Right ventricle myocardium inferior (tissue), 1 donor: ENCODE results near the gene ENPP4. TPM values are rescaled to one million over a fixed set of nuclear protein-coding genes. Genes with fewer than 3 reads are reported as not detected.

Experiments used
- ATAC-seq: fragments of 200-7000 bp; cut with Tn5 transposase; one replicate; pipeline ENCODE4 v1.9.1; 2020; ENCODE audit warnings: mild to moderate bottlenecking, moderate library complexity
- DNase-seq: peaks from one replicate; pipeline ENCODE4 v3.0.0; 2021; ENCODE audit errors: missing footprints
- intact Hi-C: fragments of 100-400 bp; cut with DNase I; formaldehyde crosslinking; loops from one replicate; pipeline ENCODE4 v1.11.0; 2022
- total RNA-seq: library from RNA; stranded (reverse); fragmentation: NEBNext Ultra II Directional; extraction: Animal tissue kit (Norgen Biotek cat#: 25700); gene quantifications from one replicate; pipeline ENCODE4 v1.2.1, GENCODE V29; 2021
- donor health status: DM: no; HTN: yes; CAD: no; lungs with severe emphysema.

The ENPP4 gene
- total RNA-seq, 1 donor from 2014 or later = 20.0 TPM

- no peak for ATAC-seq
- DNase-seq = no peak
- intact Hi-C loops = no loop called here
Observed at GRCh38 chr6:46186583-46186982, 56.8 kb downstream of the ENPP4 start.

DNA sequence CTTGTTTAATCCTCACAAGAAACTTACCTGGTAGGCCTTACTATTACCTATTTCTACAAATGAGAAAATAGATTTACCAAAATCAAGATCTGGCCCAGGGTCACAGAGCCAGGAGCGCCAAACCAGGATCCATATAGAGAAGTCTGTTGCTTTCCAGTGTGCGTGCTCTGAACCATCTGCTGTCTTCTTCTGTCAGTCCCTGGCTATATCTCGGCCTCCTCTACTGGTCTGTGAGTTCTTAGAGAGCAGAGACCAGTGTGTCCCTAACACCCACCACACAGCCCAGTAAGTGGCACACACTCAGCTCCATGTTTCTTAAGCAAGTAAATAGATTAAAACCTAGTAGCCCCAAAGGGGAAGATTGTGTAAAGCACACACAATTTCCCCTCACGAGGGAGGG, 59.9 kb downstream of the ENPP4 start:
- intact Hi-C loops = no loop called here
- no peak for ATAC-seq
- DNase-seq = no peak

GRCh38 chr6:46190889-46191288, 61.1 kb downstream of the ENPP4 start:
- peak; percentile 95 for ATAC-seq
- intact Hi-C loops = no loop called here
- DNase-seq = no peak

GRCh38 chr6:46191961-46192360, 62.2 kb downstream of the ENPP4 start:
- DNase-seq = no peak
- intact Hi-C loops = no loop called here
- ATAC-seq = no peak

Other genes with a start within 250 kb of the ENPP4 start
- 312 TPM for gene CLIC5, start 114.1 kb upstream of the ENPP4 start, total RNA-seq
- 2.8 TPM for gene ENPP5, start 41.0 kb downstream of the ENPP4 start, total RNA-seq